ENCODE results near the gene LRRC49.

DNA sequence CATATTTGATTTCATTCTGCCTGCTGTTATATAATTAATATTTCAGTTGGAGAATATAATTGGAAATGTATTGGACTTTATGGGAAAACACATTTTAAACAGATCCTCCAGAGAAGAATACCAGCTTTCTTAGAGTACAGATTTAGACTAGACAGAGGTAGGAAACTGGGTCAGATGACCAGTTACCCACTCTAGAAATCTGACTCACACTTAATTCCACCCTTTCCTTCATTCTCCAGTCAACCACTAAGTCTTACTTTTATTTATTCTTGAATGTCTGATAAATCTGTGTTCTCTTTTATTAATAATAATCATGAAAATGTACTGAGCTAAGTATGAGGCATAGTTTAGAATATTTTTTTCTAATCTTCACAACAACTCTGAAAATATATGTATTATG lies 110.7 kb downstream of the LRRC49 start:
- TF ChIP-seq, protein P1, sequence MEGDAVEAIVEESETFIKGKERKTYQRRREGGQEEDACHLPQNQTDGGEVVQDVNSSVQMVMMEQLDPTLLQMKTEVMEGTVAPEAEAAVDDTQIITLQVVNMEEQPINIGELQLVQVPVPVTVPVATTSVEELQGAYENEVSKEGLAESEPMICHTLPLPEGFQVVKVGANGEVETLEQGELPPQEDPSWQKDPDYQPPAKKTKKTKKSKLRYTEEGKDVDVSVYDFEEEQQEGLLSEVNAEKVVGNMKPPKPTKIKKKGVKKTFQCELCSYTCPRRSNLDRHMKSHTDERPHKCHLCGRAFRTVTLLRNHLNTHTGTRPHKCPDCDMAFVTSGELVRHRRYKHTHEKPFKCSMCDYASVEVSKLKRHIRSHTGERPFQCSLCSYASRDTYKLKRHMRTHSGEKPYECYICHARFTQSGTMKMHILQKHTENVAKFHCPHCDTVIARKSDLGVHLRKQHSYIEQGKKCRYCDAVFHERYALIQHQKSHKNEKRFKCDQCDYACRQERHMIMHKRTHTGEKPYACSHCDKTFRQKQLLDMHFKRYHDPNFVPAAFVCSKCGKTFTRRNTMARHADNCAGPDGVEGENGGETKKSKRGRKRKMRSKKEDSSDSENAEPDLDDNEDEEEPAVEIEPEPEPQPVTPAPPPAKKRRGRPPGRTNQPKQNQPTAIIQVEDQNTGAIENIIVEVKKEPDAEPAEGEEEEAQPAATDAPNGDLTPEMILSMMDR (IDR thresholded peaks at IDR 0.05): no peak
- TF ChIP-seq POLR2A (IDR thresholded peaks at IDR 0.05): no peak
